Nucleus accumbens (tissue), 56 donors: ENCODE measurements around the gene SUN3.

Experiments
- DNase-seq, 56 donors: peaks; one replicate each; lab custom pipeline; 2025; lab: John Stamatoyannopoulos, UW

Gene SUN3, protein sequence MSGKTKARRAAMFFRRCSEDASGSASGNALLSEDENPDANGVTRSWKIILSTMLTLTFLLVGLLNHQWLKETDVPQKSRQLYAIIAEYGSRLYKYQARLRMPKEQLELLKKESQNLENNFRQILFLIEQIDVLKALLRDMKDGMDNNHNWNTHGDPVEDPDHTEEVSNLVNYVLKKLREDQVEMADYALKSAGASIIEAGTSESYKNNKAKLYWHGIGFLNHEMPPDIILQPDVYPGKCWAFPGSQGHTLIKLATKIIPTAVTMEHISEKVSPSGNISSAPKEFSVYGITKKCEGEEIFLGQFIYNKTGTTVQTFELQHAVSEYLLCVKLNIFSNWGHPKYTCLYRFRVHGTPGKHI

DNA sequence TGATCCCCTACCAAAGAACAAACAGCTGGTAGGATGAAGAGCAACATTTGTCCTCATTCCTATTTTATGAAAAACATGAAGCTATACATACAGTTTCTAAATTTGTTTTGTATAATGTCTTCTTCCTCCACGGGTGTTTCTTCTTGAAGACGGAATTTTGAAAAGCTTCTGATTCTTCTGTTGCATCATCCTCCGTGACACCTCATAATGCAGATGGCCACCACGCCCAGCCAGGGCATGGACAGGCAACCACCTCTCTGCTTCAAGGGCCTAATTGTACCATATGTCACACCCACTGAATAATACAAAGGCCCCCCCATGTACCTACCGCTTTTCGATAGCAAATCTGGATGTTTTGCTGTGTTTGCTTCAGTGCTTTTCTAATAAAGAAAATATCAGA, at the start of gene SUN3:
TSS of gene SUN3 (minus strand) at position 170 of the 400 bp plus-strand sequence. CDS start at position 1, 169 bp downstream.
- DNase-seq = no peak

DNA sequence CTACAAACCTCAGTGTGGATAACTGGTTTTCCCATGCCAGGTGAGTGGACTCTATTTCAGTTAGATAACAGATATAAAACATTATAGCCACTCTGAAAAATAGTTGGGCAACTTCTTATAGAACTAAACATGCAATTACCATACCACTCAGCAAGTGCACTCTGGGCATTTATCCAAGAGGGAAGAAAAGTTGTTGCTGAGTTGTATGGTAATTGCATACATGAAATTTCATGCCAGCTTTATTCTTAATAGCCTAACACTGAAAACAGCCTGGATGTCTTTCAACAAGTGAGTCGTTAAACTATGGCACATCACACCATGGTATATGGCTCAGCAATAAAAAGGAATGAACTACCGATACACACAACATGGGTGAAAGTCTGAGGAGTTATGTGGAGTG, 49.6 kb upstream of the SUN3 start:
- no peak for DNase-seq

DNA sequence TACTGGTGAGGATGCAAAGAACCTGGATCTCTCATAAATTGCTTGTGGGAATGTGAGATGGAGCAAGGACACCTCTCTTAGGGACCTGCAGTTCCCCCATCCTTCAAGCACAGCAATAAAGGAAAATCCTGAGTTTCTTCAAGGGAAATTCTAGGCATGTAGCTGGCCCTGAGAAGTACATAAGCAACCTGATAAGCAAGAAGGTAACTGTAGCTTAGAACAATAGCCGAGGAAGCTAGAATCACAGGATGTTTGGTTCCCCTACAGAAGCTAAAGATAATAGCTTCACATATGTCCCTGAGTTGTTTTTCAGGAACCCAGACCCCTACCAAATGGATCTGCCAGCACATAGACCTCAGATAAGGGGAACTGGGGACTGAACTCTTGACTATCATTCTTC, 48.5 kb upstream of the SUN3 start:
- no peak for DNase-seq

DNA sequence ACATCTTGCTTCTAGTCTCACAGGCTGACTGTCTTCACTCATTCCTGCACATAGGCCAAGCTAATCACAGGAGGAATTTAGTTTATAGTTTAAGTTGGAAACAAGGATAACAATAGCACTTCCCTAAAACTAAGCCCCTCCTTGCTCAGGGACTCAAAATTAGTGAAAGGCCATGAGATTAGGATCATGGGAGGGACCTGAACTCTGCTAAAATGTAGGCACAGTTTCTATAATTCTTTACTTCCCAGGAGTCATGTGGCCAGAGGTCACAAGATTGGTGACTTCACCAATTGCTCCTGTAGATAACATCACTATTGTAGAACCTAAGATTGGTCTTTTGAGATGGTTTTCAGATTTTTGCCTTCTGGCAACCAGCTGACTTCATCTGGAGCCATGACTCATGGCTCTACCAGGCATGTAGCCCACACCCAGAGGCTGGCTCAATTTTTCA, 45.3 kb upstream of the SUN3 start:
- DNase-seq = no peak

DNA sequence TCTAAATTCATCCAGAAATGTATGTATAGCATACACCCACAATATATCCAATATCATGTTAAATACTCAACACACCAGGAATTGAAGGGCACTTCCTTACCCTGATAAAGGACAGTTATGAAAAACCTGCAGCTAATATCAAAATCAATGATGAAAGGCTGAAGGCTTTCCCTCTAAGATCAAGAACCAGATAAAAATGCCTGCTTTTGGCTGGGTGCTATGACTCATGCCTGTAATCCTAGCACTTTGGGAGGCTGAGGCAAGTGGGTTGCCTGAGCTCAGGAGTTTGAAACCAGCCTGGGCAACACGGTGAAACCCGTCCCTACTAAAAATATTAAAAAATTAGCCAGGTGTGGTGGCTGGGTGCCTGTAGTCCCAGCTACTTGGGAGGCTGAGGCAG, 38.6 kb upstream of the SUN3 start:
- no peak for DNase-seq

DNA sequence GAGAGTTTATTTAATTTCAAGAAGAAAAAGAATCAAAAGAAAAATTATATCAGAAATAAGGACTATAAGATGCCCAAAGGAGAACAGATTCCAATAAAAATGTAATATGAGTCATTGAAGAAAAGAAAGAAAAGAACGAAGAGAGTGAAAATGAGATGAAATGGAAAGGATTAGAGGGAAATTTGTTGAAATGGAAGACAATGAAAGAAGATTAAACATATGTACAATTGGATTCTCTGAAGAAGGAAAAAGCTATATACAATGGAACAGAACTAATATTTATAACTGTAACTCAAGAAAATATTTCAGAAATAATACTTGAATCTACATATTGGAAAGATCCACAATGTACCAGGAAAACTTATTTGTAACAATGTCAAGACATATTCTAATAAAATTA, 35.1 kb upstream of the SUN3 start:
- no peak for DNase-seq

DNA sequence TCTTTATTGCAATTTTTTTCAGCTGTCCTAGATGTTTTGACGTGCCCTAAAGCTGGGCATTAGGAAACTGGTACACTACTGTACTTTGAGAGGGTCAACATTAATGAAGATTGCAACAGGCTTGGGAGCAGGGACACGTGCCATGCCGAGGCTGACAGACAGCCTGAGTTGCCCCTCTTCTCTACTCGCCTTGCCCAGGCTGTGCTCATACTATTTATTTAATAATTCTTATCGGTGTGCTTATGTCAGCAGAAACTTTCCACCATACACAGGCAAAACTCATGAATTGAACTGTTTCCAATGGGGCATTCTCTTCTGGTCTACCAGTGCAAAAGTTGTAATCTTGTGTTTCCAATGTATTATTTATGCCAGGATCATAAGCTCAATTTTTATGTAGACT, 30.8 kb upstream of the SUN3 start:
- DNase-seq = no peak

DNA sequence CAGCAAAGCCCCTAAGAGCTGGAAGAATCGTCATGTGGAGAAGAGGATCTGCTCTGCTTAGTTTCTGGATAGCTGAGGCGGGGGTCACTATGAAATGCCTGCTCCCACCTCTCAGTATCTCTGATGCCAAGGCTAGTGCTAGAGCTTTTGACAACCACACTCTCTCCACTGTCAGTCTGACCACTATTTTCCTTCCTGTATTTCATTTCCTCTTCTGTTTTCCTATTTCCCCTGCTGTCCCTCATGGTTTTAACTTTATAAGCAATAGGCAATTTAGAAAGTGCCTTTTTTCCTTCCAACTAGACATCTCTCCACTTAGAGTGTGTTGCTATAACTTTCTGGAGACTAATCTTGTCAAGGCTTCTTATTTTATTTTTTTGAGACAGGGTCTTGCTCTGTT, 30.1 kb upstream of the SUN3 start:
- DNase-seq = no peak

DNA sequence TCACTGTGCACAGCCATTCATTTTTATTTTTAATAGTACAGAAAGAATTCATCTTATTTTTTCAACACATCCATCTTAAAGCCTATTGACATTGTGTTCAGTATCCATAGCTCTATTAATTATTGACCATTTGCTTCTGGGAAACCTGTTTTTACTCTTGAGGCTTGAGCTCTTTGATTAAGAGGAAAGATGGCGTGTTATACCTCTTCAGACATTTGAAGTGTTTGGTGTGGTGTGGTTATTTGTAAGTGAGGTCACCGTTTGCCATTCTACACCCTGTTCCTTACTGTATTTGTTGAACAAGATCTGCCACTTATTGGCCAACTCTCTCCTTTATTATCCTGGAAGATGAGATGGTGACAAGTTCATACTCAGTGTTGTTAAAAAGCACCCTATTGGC, 24.8 kb upstream of the SUN3 start:
- no peak for DNase-seq

DNA sequence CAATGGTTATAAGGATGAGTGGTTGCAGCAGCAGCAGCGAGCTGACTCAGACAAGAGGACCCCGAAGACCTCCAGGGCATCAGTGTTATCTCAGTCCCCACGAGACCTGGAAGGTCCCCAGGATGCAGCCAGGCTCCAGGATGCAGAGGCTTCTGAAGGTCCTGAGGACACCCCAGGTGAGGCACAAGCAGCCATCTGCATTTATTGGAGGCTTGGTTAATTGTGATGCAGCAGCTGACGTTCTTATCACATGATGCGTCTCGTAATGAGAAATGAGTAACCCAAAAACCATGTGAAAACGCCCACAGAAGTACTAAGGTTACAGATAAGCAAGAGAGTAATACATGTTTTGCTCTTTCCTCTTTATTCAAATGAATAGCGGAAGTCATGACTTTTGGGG, 23.8 kb upstream of the SUN3 start:
- no peak for DNase-seq

DNA sequence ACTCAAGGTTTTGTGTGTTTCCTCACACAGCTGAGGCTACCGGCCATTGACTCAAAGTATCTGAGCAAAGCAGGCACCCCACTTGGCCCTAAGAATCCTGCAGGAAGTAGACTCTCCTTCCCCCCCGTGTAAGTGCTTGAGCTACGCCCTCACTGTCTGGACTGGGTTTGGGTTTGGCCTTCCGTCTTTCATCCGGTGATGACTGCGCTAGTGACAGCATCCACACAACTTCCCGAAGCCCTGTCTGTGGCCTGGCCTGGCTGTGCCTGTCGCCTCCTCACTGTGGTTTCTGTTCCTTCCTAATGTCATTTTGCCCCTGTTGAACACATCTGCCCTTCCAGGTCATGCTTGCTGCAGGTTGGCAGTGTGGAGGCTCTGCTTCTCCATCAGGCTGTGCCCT, 20.9 kb upstream of the SUN3 start:
- peak in 1 of 56 donors; percentile 6 for DNase-seq

DNA sequence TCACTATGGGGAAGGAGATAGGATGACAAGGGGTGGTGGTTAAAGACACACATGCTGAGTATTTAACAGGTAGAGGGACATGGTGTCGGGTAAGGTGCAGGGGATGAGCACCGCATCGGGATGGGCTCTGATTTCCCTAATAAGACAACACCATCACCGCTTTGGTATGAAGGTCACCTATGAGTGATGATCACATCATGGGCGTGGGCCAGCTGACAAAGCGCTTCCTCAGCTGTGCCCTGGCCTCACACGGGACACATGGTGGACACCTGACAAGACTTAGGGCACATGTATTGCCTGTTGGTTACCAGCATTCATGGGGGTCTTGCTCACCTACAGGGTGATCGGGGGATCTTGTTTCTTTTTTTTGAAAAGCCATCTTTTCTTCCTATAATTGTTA, 19.2 kb upstream of the SUN3 start:
- no peak for DNase-seq

DNA sequence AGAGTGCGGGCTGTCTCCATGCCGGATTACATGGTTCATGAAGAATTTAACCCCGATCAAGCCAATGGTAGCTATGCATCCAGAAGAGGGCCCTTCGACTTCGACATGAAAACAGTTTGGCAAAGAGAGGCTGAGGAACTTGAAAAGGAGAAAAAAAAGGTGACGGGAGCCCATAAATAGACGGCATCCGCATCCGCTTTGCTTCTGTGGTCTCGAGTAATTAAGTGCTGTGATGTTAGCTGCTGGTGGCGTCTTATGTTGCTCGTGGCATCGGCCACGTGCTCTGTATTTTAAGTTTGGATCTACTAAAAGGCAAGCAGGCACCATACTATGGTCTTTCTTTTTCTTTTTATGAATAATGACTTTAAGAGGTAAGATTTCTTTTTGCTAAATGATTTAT, 17.6 kb upstream of the SUN3 start:
- no peak for DNase-seq

DNA sequence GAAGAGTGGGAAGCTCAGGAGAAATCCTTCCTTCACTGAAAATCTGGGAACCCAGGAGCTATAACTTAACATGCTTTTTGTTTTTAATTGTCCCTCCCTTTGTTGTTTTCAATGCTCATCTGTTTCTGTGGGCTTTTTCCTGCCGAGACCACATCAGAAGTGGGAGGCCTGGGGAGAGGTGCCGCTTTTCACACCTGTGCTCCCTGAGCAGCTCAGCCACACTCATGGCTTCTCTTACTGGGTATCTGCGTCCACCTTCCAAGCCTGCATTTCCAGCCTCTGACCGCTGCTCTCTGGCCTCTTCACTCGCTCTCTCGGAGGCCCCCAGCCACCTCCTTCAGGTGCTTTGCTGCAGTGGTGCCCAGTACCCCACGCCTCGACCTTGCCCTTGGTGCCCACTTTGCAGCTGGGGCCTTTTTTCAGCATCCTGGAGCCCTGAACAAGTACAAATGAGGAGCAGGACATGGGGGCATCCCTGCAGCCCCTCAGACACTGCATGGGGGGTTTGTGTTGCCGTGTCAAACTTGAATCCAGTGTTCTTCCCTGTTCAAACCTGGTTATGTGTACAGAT, 16.4 kb upstream of the SUN3 start:
- DNase-seq = no peak

DNA sequence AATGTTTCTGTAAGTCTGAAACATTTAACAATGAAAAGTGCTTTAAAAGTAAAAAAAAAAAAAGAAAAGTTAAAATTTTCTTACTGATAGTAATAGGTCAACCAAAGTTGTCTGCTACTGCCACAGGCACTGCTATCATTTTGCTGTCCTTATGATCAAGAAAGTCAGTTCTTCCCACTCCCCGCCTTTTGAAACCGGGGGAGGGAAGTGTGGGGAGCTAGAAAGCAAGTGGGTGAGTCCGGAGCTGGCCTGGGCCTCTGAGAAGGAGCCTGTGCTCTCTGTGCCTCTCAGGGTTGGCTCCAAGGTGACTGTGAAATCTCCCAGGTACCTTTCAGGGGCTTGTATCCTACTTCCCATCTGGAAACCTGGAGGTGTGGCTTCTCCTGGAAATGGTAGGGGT, 13.7 kb upstream of the SUN3 start:
- DNase-seq = no peak

DNA sequence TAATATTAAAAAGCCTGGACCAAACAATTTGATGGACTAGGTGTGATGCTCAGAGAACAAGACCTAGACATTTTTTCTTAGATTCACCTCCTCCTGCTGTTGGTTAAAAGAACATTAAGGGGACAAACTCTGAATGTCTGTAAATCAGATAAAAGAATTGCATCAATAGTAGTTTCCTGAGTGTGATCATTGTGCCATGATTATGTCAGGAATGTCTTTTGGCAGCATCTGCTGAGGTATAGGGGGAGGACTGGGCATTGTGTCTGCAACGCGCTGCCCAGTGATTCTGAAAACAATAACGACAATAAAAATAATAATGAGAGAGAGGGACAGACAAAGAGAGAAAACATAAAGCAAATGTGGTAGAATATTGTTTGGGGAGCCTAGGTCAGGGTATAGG, 13.3 kb upstream of the SUN3 start:
- DNase-seq = no peak

DNA sequence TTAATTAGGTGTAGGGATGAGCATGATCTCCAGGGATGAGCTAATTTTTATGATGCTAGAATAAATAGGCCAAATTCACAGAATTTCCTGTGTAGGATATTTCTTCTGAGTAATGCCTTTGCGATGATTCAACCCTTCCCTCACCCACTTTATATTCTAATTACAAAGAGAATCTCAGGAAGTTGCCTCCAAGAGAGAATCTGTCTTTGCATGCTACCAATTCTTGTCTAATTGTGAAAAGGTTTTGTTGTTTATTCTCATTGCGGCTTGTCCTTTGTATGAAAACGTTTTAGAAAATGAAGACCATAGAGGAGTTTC, 12.7 kb upstream of the SUN3 start:
- no peak for DNase-seq

DNA sequence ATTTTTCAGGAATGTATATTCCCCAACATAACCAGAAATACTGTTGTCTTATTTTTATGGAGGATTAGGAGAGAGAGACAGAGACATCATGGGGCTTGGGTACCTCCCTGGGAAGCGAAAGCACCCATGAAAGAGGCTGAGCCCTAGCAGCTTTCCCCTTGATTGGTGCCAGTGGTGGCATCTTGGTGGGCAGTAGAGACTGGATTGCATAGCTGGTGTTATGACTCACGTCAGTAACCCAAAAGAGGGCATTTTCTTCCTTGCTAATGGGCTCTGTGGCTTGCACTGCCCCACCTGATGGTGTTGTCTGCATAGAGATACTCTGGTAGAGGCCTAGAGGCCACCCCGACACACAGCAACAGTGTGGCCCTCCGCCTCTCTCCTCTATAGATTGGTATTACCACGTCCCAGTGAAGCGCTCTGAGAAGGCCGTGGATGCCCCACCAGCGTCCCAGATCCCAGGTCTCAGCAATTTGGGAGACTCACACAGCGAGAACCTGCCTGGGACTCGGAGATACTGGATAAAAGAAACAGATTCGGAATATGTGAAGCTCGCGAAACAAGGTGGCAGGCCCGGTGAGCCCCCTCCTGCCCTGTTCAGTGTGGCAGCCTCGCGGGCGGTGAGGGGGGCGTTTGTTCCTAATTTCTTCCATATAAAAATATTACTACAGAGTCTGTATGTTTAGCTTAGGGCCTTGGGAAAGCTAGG, 12.2 kb upstream of the SUN3 start:
- DNase-seq = no peak

DNA sequence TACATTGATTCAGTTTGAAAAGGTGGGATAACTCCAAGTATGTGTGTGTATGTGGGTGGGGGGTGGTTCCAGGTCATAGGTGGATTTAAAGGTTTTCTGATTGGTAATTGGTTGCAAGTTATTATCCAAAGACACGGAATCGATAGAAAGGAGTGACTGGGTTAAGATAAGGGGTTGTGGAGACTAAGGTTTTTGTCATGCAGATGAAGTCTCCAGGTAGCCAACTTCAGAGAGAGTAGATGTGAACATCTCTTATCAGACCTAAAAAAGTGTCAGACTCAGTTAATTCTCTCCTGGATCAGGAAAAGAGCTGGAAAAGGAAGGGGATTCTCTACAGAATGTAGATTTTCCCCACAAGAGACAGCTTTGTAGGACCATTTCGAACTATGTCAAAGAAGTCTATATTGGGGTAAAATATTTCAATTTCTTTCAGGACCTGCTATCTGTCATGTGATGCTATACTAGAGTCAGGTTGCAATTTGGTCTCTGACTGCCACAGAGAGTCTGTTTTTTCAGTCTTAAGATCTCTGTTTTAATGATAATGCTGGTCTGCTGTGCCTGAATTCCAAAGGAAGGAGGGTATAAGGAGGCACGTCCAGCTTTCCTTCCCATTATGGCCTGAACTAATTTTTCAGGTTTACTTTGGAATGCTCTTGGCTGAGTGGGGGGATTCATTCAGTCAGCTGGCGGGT, 10.1 kb upstream of the SUN3 start:
- no peak for DNase-seq

DNA sequence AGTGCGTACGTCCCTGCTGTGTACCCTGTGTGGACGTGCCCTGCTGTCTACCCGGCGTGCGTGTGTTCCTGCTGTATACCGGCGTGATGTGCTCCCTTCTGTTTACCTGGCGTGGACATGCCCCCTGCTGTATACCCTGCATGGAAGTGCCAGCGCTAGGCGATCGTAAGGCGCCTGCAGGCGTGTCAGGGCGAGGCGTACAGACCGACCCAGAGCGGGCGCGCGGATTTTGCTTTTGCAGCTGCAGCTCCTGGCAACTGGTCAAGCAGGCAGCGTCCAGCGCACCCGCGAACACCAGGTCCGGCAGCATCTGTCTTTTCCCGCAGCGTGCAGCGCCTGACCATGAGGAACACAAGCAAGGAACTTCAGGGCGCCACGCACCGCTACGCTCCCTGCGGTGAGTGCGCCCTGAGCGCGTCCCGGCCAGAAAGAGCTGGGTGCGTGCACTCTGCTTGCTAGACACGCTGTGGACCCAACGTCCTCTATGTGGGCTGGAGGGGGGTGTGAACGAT, 7.1 kb upstream of the SUN3 start:
- peak in 2 of 56 donors; percentile 5 to 31 for DNase-seq

DNA sequence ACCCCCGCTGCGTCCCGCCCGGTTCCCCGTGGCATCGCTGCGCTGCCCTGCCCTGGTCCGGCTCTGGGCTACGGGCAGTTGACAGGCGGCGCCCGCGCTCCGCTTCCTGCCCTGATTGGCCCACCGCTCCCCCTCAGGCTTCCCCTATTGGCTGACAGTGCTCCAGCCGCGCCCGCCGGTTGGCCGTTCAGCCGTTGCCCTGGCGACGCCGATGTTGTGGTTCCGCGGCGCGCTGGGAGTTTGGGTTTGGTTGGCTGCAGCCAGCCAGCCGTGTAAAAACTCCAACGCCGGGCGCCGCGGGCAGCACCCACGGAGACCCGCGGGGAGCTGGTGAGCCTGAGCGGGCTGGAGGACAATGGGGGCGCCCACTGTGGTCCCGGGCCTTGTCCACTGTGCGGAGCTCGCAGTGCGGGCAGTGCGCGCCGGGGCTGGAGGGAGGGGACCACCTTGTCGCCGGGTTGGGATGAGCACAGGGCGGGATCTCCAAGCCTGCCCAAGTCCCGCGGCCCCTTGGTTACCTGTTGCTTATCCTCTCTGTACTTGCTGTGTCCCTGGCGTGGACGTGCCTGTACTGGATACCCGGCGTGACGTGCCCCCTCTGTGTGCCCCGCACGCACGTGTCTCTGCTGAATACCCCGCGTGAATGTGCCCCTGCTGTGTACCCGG, 6.5 kb upstream of the SUN3 start, which contains the start of gene C7orf57:
TSS of gene C7orf57 (plus strand) at position 243 of the 666 bp plus-strand sequence. CDS start 766 bp downstream, outside the sequence.
- DNase-seq = peak in 55 of 56 donors; percentile 26 to 93 (median 75)
